HG02884 (cell line): ENCODE data around the gene CDC25A.

Experiments used
- ATAC-seq: cut with Tn5 transposase; IDR thresholded peaks from one replicate; pipeline ENCODE4 v1.9.1; 2021; ENCODE audit warnings: mild to moderate bottlenecking, moderate library complexity; ENCODE audit not compliant: unreplicated experiment

CDC25A gene

DNA sequence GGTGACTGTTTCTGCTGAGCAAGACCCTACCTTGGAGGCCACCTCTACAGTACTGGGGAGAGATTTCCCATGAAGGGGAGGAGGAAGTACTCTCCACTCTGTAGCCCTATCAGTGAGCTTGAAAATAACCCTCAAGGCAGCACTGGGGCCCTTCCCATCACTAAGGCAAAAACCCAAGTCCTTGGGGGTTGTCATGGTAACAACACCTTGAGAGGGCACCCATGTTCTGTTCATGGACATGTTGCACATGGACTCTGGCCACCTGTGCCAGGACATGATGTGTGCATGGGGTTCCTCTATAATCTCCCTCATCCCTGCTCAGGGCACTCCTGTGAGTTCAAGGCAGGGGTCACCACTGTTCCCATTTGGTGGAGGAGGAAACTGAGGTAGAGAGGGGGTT is 10.9 kb upstream of the CDC25A start:
- no peak for ATAC-seq

DNA sequence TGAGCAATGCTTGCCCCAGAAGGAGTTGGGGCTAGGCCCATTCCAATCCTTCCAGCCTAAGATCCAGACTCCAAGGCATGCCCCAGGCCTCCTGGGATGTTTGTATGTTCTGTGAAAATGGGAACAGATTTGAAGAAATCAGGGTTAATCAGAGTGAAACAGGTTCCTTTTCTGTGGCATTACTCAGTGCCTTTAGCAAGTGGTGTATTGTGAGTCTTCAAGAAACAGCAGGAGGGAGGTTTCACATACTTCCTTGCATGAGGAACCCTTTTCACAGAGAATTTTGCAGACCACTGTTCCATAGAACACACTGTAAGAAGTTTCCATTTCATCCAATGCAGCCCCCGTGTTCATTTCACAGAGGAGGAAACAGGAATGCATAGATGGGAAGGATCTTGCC is 8.4 kb upstream of the CDC25A start:
- no peak for ATAC-seq

DNA sequence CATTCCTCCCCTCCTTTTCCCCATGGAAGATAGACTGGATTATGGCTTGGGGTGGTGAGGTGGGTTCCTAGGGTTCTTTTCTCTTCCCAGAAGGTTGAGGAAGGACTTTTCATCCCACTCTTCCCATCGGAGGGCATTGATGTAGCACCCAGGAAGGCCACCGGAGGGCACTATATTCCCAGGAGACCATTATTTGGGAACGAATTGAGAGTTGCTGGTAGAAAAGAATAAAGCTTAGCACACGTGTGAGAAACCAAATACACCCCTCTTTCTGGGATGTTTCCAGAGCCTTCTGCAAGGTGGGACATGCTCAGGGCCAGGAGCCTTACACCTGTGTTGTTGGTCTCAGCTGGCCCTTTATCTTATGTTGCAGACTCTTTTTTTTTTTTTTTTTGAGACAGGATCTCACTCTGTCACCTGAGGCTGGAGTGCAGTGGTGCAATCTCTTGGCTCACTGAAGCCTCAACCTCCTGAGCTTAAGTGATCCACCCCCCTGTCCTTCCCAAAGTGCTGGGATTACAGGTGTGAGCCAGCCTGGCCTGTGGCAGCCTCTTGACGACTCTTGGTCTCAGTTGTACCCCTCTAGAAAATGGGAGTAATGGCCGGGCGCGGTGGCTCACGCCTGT is 6.3 kb upstream of the CDC25A start:
- no peak for ATAC-seq

DNA sequence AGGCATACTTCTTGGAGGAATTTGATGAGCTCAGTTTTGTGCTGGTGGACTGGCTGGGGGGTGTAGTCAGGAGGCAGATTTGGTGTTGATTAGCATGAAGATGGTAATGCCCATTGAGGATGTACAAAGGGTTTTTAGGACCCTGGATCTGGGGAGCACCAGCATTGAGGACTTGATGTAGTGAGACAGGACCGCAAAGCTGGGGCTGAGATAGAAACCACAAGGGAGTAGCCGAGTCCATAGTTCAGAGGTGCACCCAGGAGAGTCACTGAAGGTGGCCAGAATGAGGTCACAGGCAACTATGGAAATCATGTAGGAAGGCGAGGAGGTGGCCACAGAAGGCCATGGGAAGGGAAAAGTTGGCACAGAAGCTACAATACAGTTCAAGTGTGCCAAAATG is 2.7 kb upstream of the CDC25A start:
- ATAC-seq, result no peak

DNA sequence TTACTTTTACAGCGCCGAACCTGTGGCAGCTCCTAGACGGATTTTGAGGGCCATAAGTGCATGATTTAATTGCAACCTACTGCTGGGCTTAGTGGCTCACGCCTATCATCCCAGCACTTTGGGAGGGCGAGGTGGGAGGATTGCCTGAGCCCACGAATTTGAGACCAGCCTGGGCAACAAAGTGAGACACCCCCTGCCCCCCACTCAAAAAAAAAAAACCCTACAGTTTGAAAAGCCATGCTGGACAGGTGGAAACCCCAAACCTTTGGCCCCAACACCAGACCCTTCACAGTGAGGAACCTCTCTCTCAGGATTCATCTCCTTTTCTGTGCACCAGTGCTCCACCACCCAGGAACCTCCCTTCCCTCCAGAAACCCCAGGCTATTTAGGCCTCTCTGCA is 1.1 kb upstream of the CDC25A start:
- no peak for ATAC-seq

DNA sequence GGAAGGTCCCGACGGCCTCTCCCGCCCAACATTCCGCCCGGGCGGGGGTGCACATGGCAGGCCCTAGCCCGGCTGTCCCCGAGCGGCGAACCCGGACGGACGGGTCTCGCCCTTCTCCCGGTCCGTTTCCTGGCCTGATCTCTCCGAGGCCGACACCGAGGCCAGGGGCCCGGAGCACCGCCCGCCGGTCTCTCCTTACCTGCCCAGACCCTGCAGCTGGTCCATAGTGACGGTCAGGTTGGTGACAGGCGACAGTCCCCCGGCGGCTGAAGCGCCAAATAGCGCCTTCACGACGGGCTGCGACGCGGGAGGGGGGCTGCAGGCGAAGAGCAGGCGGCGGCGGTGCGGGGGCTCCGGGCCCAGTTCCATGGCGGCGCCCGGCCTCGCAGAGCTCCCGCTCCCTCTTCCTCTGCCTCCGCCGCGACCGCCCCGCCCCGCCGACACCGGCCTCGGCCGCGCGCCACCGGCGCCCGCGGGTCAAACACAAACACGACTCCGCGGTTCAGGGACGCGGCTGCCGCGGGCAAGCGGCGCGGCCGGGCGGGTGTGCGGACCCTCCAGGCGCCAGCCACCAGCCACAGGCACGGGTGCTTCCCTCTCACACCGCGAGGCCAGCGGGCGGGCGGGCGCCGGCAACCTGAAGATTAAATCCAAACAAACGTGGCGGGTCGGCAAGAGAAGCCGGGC is 495 bp downstream of the CDC25A start:
- peak; percentile 21 for ATAC-seq

DNA sequence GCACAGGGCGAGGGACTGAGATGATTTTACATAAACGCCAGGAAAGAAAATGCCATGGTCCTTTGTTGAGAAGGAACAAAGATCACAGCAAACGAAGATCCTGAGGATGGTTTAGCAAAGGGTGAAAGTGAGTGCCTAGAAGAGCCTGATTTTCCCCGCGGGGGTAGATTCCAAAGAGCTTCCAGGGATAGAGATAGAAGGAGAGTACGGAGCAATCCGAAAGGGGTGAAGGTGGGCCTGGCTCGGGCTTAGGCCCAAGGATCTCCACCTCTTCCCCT is 977 bp downstream of the CDC25A start:
- no peak for ATAC-seq

DNA sequence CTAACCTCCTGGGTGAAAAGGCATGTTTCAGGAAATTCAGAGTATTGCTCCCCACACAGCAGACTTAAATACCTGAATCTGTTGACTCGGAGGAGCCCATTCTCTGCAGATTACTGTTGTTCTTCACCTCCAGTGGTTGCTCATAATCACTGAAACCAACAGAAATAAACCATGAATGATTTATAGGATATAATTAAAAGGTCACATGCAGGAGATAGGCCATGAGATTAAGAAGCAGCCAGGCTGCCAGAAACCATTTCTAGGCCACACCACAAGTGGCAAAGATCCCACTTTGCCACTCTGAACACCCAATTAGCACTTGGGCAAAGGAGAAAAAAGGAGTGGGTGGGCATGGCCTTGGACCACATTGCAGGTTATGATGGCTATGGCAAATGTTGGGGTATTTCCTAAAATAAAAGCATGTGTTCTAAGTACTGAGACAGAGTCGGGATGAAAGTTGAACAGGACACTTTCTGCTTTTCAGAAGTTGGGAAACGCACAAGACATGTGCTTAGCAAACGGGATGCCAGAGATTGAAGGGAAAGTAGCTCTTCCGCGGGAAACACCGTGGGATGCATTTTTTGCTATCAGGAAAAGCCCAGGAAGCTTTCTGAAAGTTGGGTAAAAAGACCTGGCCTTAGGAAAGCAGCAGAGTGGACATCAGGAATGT is 1.5 kb downstream of the CDC25A start:
- ATAC-seq, result no peak

DNA sequence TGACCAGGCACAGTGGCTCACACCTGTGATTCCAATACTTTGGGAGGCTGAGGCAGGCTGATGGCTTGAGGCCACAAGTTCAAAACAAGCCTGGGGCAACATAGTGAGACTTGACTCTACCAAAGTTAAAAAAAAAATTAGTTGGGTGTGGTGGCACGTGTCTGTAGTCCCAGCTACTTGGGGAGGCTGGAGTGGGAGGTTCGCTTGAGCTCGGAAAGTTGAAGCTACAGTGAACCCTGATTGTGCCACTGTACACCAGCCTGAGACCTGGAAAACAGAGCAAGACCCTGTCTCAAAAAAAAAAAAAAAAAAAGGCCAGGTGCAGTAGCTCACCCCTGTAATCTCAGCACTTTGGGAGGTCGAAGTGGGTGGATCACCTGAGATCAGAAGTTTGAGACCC is 3.1 kb downstream of the CDC25A start:
- no peak for ATAC-seq

DNA sequence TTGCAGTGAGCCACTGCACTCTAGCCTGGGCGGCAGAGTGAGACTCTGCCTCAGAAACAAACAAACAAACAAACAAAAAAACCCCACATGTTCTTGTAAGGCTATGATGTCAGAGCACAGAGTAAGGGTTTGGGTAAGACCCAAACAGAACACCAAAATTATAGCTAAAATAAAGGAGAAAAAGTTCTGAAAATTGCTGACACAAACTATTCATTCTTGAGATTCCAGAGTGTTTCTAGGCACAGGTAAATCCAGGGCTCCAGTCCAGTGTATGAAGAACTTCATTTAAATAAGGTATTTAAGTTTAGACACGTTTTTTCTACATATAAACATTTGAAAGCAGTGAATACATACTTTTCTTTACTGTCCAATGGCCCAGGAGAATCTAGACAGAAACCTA is 3.9 kb downstream of the CDC25A start:
- no peak for ATAC-seq

DNA sequence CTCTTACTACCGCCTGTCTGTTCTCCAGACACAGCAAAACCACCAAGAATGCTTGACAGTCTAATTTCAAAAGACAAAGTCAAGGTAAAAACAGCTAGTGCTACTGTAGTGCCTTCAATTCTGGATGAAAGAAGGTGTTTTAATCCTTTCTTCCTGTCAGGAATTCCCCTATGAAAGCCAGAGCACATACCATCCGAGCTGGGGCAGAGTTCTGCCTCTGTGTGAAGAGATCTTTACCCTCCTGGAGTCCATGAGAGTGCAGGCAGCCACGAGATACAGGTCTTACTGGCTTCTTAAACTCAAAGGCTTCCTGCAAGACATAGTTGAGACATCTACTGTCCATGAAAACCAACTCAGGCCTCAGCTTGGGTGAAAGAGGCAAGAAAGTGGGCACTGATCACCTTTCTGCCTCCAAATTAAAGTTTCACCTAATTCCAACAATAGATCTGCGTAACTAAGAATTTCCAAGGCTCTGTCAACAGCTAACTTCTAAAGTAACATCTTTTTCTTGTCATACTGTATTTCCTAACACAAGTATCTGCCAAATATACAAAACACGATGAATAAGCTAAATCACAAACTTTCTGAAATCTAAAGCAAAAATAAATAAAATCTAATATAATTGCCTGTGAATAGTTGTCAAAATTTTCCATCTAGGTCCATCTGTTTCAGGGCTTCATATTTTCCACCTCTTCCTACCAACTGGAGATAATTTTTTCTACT is 7.5 kb downstream of the CDC25A start:
- no peak for ATAC-seq

DNA sequence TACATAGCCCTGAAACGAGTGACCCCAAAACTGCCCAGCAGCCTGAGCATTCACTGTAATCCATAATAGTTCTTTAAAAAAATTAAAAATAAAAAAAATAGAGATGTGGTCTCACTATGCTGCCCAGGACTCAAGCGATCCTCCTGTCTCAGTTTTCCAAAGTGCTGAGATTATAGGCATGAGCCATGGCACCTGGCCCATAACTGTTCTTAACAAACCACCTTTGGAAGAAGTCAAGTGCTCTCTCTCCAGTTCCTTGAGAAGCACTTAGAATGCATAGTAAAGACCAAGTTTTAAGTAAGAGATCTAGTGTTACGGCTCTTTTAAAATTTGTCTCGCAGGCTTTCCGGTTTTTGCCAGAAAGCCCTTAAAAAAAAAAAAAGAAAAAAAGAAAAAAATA is 8.2 kb downstream of the CDC25A start:
- no peak for ATAC-seq

DNA sequence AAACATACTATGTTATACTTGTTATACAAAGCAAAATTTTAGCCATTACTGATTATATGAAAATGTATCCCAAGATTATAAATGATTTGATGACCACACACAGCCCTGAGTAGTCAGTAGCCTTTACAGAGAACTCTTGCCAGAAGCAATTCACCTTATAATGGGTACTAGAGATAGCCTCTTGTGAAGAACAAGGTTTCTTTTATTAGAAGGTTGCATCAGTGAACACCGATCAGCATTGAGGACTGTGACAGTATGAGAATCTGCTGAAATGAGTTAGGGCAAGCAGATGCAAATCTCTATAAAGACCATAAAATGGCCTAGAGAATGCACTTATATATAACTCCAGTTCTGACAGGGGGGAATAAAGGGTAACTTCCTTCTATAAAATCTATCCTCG is 10.1 kb downstream of the CDC25A start:
- ATAC-seq, result no peak

DNA sequence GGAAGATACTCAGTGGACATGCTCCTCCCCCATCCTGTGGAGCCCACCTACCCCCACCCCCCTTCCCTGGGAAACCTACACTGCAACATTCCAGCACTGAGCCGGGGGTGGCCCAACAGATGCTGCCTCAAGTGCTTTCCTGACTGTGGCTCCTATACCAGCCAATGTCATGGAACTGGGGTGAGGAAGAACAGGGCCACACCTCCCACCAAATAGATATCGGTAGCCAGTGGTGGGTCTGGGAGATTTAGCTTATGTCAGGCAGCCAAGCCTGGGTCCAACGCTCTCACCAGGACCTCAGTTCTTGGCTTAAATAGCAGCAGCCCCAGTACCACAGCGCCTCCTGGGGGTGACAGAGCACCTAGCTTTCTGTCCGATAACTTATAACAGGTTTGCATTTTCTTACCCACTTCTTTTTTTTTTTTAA is 30.3 kb downstream of the CDC25A start:
- ATAC-seq, result no peak

DNA sequence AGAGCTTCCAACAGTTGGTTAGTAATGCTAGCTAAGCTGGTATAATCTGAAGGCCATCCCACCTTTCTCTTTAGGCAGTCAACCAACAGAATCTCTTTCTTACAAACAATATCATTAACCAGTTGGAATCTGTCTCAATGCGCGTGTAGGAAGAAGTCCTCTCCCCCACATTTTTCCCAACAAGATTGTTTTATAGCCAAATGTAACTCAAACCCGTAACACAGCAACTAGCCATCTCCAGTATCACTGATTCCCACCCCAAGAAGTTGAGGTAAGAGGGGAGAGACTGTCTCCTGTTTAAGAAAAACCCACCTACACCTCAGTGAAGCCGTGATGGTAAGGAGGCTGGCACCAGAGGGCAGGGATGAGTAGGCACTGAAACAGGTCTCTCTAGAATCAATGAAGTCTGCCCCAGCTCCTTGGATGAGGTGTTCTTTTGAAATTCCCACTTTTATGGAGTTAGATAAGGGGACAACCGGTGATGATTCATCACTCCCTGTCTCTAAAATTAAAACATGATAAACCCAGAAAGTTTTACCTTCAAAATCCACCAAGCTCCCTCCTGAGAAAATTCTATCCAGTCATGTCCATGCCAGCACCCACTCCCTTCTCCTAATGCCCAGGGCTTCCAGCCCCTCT is 30.9 kb downstream of the CDC25A start:
- no peak for ATAC-seq

DNA sequence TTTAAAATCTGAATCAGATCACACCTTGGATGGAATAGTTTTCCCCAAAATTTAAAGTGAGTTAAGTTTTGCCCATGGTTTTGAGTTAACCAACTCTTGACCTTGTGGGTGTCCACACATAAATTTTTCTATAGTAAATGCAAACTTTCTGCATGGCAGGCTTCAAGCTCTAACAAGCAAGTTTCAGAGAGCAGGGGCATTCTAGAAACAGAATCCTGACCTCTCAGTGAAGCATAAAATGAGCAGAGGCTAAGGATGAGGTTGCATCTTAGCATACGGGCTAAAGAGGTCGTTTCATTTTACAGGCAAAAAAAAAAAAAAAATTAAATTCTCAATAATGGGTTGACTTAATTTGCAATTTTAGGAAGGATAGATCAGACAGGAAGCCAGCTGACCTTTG is 32.1 kb downstream of the CDC25A start:
- ATAC-seq, result no peak

DNA sequence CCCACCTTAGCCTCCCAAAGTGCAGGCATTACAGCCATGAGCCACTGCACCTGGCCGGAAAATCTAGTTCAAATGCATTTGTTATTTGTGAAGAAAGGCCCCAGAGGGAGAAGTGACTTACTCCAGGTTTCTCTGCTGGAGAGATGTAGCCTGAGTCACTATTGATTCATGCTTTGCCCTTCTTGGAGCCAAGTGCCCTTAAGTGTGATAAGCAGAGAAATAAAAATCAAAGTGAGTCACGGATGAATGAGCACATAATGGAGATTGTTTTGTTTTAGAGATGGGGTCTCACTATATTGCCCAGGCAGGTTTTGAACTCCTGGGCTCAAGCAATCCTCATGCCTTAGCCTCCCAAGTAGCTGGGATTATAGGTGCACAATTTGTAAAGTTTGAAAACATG is 33.1 kb downstream of the CDC25A start:
- ATAC-seq, result no peak

DNA sequence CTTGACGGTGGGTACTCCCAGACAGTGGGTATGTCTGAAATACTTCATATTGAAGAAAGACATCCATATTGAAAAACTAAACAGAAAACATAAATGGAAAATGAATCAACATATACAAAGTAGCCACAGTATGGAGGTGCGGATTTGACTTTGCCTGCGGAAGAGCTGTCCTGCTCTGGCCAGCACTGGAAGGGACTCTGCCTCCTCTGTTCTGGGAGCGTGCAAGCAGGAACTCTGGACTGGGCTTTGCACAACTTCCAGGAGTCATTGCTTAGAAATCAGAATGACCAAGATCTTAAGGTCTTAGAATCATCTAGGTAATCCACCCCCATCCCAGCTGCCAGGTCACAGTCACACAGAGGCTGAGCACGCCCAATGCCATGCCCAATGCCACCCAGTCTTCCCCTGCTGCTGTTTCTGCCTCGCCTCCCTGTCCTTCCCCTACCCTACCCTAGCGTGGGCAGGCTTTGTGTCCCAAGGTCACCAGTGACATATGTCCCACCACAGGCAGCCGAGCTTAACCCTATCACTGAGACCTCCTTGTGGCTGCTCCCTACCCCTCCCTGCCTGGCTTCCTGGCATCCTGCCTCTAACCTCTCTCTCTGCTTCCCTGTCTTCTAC is 36.3 kb downstream of the CDC25A start:
- ATAC-seq, result no peak

DNA sequence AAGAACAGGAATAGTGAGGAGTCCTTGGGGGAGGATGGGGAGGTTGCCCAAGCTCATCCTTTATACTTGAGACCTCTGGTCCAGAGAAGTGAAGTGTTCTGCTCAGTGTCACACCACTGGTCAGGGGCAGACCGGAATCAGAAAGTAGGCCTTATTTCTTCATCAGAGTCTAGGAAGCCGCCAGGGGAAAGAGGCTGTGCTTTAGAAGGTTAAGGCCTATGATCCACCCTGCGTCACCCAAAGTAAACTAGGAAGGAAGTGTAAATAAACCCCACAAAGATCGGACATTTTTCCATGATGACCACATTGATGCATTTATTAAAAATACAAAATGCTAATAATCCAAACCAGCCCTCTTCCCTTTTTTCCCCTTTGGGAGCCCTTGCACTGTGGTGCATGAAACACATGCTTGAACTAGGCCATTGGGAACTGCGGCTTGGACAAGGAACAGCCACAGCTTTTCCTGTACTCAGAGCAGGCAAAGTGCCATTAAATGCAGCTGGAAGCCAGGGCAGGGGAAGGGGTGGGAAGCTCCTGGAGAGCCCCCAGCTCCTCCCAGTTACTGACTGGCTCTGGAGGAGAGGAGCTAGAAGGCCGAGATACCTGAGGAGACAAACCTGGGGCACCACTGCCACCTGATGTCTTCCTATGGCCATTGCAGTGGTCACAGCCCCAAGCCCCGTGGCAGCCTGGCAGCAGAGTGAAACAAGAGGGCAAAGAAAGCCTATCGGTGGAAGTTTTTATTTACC is 37.0 kb downstream of the CDC25A start:
- ATAC-seq, result peak; percentile 59

DNA sequence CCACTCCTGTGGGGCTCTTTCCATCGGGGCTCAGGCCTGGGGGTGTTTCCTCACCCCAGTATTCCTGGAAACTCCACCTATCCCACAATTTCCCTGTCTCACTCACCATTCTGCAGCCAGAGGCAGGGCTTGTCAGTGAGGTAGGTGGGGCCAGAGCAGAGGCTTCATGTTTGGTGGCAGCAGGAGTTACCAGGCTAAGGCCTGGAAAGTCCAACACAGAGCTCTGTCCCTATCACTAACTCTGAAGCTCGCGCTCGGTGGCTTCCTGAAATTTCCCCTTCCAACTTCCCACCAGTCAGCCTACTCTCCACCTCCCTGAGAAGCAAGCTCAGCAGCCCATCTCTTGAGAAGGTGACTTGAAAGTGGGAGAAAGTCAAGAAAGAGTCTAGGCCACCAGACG is 44.2 kb downstream of the CDC25A start:
- no peak for ATAC-seq
